ENCODE results near the gene NCOA6.
"Not testable (repeated sequence)": the region's sequence is repeated elsewhere in the genome, so short reads cannot be mapped to it uniquely, and the experiment has no call there.

The NCOA6 gene

DNA sequence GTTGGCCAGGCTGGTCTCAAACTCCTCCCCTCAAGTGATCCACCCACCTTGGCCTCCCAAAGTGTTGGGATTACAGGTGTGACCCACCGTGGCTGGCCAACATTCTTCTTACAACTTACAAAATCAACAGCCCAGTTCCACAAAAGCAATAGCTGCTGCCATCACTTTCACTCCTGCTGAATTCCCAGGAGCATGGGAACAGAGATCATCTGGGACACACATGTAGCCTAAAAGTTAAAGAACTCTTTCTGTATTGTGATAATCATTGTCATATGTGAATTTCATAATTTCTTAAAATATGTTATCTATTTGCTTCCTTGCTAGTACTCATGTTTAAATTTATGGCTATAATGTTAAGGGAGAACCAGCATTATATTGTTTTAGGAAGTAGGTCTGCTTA lies 51.7 kb downstream of the NCOA6 start:
- DNase-seq, result no peak

DNA sequence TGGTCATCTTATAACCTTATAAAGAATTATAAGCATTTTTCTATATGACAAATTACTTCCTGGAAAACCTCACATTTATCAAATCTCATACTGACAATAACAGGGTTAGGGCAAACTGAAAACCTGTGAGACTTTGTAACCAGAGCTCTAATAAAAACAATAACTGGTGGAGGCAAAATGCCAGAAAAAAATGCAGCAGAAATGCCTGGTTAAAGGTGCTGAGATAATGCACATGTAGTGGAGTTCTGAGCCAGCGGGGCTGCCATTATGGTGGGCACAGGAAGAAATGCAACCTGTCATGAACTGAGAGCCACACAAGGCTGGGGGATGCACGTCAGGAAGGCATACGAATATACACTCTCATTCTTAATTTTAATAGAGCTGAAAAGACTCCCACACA lies 53.0 kb downstream of the NCOA6 start:
- no peak for DNase-seq

DNA sequence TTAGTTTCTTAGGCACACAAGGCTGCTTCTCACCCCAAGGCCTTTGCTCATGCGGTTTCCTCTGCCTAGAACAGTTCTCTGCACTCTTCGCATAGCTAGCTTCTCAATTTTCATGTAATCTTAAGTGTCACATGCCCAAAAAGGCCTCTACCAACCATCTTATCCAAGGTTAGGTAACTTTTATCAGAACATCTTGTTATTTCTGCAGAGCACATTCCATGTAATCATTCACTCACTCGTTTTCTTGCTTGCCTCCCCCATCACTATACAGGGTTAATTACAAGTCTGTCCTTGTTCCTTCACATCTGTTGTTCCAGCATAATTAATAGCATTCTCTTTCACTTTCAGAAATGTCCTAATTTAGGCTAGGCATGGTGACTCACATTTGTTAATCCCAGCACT lies 53.8 kb downstream of the NCOA6 start:
- DNase-seq, result no peak

DNA sequence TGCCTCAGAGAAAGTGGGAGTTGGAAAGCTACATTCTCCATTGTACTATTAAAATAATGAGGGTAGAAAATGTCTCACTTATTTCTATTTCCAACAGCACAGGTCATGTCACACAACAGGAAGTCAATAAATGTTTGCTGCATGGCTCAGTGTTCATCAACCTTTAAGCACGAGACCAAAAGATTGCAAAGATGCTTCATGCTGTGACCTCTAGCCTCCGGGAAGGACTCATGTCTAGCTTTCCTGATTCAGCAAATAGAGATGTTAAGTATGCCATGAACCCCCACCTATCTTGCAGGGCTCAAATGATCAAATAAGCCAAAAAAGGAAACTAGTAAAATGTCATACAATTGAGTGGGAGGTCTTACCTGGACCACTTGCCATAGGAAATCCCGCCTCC lies 57.4 kb downstream of the NCOA6 start:
- DNase-seq, result no peak

DNA sequence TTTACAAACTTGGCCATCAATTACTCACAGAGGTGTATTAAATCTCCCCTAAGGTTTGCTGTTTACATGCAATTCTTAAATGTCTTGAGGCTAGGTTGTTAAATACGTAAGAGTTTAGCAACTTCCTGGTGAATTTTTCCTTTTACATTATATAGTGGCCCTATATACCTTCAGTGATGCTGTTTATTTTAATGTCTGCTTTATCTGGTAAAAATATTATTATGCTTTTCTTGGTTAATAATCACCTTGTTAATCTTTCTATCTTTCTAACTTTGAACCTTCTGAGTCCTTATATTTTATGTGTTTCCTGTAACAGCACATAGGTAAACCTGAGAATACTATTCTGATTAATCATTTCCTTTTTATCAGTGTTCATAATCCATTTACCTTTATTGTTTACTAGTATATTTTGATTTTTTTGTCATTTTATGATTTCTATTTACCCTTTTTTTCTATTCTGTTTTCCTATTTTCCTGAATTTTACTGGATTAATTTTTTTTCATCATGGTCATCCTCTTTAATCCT lies 63.4 kb downstream of the NCOA6 start:
- no peak for DNase-seq

DNA sequence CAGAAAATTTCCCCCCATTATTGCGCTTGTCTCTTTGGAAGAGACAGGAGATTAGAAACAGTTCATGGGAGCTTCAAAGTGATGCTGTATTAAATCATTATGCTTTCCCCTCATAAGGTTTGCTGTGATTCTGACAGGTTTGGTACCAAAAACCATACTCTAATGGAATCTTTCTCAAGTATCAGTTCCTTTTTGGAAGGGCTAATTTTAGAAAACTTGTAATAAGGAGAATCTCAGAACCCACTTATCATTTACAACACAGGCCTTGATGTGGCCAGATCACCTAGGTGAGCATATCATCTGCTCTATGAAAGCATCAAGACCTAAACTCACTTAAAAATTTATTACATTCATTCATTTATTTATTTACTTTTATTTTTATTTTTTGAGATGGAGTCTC lies 70.1 kb downstream of the NCOA6 start:
- DNase-seq, result no peak

DNA sequence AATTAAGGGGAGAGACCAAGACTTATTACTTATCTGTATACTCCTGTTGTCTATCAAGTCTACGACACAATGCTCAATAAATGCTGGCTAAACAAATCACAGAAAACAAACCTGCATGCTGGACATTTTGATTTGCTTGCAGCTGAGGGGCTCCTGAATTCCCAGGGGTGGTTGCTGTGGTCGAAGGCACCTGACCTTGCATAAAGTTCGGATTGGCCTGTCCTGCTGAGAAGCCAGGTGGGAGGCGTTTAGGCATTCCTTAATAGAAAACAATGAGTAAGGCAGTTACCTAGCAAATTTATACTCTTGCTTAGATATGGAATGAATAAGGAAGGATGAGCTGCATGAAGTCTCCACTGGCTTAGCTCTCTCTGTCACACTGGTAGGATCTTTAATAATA lies 70.8 kb downstream of the NCOA6 start:
- no peak for DNase-seq

DNA sequence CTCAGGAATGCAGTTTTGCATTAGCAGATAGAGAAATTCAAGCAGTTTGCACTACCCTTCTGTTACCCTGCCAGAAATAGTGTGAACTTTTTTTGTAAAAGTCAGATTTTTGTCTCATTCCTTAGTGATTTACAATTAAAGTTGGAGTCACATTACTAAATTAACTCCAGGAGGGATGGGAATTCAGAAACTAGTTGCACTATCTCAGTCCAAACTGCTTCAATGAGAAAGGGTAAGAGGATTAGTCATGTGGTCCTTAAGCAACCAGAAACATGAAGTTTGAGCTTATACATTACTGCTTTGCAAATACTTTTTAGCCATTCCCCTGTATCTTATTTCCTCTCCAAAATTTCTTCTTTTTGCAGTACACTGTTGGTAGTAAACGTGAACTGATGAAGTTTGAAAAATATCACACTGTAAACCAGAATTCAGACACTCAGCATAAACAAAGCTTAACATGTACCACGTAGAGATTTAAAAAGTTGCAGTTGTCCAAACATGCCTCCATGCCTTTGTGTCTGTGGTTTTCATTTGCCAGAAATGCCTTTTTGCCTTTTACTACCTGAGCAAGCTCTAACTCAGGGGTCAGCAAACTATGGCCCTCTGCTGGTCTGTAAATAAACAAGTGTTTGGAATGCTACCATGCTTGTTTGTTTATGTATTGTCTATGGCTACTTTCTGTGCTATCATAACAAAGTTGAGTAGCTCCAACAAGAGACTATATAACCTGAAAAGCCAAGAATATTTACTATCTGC lies 71.6 kb downstream of the NCOA6 start:
- no peak for DNase-seq

DNA sequence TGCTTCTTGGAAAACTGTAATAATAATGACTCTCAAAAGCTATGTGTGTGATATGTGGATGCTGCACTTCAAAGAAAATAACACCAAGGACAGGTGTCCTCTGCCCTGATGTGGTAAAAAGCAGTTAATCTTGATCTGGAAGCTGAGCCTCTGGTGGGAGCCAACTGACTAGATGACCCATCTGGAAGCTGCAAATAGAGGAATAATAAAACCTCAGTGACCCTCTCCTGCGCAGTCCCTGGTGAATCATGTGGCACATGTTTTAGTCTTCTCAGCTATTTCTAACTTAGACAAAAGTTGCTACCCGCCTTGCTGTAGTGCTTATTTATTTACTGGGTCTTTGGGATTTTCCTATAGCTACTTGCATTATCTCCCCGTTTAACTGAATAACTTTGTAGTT lies 74.0 kb downstream of the NCOA6 start:
- DNase-seq, result no peak

DNA sequence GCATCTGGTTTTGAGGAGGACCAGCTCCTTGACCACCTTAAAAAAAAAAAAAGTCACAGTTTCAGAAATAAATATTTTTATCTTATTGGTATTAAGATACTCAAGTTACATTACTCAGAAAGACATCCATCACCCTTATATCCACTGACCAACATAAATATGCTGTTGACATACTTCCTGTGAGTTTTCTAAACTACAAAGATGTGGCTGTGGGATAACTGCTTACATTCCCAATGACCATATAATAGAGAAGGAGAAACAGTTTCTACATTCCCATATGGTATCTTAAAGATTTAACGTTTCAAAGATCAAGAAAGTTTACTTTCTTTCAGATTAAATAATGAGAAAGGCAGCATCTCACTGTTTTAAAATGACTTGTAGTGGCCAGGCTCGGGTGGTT lies 75.0 kb downstream of the NCOA6 start:
- no peak for DNase-seq

DNA sequence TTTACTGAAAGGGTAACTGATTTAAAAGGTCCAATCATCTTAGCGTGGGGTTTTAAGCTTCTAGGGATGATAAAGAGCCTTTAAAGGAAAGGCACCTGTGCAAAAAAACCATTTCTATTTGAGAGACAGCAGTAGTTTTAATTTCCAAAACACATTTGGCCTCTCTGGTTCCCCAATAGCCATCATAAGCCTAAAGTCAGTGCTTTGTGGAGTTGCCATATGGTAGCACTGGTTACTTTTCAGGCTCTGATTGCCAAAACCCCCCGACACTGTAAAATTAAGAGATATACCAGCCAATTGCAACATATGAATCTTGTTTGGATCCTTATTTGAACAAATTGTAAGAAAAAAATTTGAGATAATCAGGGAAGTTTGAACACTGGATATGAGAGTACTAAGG lies 76.7 kb downstream of the NCOA6 start:
- DNase-seq, result no peak

DNA sequence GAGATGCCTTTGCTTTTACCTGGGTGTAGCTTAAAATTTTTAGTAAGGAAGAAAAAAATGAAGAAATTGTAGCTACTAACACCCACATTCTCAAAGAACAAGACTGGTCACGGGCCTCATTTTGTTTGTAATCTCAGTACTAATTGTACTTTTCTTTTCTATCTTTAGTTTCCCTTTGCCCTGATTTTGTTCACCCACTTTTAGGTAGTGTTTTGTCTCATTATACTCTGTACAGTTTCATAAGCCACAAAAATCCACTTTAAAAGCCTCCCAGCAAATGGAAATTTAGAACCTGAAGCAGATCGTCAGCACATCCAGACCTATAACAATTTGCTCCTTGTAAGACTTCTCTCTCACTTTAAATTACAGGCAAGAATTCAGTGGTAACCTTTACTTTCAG lies 78.0 kb downstream of the NCOA6 start:
- DNase-seq, result peak; percentile 7

DNA sequence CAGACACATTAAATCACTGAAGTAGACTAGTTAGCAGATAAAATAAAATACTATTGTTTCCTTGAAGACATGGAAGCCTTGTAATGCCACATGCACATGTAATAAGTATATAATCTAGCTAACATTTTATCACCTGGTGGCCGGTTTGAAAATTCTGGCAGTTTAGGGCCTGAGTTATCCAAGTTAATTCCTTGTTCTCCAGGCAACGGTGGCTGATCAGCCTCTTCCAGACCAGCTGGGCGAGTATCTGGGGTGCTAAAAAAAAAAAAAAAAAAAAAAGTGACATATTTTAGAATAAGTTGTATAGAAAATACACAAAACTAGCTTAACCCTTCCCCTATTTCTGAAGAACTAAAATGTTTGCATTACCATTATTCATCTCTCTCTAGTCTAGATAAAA lies 78.8 kb downstream of the NCOA6 start:
- no peak for DNase-seq

DNA sequence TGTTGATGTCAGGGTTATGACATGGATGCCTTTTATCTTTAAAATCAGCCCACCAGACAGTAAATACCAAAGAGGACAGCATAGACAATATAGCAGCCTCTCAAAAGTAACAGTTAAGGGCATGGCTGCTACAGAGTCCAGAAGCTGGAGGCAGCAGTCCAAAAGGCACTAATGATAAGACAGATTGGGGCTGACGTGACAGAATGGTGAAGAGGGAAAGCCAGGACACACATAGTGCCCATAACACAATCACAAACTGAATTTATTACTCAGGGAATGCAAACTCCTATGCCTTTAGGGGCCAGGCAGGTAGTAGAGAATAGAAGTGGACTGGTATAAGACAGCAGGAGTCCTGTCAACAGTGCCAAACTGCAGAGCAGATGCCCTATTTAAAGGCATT lies 80.6 kb downstream of the NCOA6 start:
- no peak for DNase-seq

DNA sequence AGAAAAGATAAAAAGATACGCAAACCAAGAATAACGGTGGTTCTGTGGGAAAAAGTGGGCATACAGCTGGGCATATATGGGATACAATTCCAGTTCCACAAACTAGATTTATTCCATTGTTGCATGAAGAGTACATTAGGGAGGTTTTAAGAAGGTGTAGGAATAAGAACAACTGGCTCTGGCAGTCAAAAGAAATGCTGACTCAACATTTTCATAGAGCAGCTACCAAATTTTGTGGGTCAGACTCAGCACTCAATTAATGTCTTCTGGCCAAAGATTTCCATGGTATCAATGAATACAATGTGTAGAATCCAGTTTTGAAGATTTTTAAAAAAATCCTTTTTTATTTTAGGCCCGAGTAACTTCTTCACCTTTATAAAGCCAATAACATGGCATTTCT lies 81.1 kb downstream of the NCOA6 start:
- no peak for DNase-seq

DNA sequence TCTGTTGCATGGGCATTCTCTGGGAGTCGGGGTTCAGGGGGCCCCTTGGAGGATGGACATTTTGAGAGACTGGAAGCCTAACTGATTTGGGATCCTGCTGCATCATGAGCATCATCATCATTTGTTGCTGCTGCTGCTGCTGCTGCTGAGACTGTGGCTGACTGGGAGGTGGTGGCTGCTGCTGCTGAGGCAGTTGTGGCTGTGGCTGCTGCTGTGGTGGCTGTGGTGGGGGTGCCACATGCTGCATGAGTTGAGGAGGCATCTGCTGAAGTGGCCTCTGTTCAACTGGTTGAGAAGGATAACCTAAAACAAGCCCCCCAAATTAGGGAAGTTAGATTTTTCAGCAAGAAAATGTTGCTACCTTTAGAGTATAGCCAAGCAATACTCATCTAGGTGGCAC lies 82.4 kb downstream of the NCOA6 start:
- no peak for DNase-seq

DNA sequence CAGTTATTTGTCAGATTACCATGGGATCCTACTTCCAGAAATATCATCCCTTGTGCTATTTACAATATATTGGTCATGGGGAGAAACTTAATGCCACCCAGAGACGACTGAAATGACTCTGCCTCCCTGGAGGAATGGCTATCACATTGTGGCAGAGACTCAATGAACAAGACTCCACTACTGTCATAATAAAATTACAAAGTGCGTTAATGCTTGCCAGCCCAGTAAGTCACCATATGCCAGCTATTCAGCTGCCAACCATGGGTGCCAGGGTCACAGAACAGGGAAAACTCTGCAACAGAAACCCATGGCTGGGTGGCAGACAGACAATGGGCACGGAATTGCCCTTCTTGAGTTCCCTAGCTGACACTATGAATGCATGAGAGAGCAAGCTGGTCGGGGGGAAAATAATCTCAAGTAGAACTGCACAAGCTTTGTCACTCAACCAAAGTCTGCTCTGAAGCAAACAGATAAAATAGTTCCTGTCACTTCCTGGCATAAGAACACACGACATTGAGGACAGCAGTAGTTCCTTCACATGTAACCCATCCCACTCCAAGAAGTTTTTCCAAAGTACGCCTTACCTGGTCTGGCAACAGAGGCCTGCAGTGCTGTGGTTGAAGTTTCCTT lies 89.2 kb downstream of the NCOA6 start:
- DNase-seq, result no peak

DNA sequence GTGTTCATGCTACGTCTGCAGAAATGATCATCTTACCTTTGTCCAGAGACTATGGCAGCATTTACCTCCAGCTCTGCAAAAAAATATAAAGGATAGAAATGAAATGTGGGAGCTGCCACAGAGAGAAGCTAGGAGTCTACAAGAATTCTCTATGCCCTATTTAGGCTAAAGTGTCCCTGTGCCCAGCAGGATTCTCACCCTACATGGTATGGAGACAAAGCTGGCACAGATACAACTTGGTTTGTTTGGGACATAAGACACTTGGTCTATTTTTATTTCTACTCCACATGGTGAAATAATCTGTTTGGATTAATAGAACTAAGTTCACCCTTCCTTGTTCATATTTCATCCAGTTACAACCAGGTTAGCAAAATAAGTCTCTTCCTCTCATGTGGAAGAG lies 92.9 kb downstream of the NCOA6 start:
- DNase-seq, result no peak

DNA sequence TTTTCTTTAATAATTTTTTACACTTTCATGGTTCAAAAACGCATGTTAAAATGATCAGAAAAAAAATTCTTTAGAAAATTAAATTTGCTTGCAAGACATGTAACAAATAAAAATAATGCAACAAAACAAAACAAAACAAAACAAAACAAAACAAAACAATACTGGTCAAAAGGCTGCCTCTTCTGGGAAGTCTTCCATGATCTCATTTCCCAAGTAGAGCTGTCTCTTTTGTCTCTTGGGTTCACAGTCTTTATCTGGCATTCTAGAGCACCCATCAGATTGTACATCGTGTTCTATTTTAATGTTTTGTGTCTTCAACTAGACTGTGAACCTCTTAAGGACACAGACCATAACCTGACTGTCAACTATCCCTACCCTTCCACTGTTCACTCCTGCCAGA lies 96.0 kb downstream of the NCOA6 start:
- DNase-seq, result no peak

DNA sequence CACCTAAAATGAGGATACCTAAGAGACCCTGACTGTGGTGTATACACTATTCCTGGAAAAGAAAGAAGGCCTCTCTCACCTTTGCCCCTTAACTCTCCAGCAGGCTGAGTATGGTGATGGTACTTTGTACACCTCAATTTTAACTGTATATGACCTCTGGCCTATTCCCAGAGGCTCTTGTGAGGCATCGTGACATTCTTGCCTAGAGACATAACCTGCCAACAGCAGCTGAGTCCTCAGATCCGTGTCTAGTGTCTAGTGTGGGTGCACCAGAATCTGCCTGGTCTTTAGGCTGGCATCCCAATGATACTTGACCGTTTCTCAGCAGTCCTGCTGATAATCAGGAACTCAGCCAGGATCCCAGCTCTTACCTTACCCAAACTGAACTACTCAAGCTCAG lies 101.3 kb downstream of the NCOA6 start:
- DNase-seq, result no peak

DNA sequence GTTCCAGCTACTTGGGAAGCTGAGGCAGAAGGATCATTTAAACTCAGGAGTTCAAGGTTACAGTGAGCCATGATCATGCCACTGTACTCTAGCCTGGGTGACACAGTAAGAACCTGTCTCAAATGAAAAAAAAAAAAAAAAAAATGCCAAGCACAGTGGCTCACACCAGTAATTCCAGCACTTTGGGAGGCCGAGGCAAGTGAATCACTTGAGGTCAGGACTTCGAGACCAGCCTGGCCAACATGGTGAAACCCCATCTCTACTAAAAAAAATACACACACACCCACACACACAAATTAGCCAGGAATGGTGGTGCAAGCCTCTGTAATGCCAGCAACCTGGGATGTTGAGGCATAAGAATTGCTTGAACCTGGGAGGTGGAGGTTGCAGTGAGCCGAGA lies 102.9 kb downstream of the NCOA6 start:
- DNase-seq, result not testable (repeated sequence)

DNA sequence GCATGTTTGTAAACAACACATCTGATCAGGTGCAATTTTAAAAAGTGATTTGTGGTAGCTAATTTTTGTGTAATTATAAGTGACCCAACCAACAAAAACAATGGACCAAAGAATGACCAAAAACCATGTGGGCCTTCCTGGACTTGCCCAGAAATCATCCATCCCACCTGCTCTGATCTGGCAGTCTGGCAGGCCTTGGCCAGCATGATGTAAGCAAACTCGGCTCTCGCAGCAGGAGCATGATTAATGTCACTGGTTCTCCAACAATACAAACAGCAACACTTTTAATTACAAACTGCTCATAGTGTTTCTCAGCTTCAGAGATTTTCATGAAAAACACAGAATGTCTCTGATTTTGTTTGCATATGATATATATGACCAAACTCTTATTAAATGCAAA lies 105.2 kb downstream of the NCOA6 start:
- DNase-seq, result no peak

DNA sequence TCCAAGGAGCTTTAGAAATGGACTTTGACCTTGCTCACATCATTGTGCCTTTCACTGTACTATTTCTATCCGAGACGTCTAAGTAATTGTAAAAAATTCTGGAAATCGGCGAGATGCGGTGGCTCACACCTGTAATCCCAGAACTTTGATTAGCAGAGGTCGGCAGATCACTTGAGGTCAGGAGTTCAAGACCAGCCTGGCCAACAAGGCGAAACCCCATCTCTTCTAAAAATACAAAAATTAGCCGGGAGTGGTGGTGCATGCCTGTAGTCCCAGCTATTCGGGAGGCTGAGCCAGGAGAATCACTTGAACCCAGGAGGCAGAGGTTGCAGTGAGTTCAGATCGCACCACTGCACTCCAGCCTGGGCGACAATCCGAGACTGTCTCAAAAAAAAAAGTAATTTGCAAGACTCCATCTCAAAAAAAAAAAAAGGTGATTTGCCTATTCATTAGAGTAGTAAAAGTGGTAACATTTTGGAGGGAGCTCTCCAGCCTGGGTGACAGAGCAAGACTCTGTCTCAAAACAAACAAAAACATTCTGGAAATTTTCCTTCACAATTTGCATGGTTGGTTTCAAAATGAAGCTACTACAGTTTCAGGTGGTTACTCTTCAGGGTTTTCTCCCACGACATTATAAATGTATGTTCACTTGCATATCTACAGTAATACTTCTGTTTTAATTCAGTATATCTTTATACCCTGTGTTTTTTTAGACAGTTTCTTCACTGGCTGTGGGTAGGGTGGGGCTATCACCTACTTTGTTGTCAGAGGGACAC lies 106.0 kb downstream of the NCOA6 start:
- DNase-seq, result peak; percentile 76

All from activated CD4-positive, alpha-beta T cell treated with anti-CD3 and anti-CD28 coated beads, Interleukin-2, Interleukin-6, amounts not matched to agents 100 ng/mL and 50 ng/mL, durations not matched to agents 16 hours and 8 hours (primary cell).